ENCODE data around the gene ABCB1.
"Not testable (repeated sequence)": the region's sequence is repeated elsewhere in the genome, so short reads cannot be mapped to it uniquely, and the experiment has no call there.

Gene ABCB1

DNA sequence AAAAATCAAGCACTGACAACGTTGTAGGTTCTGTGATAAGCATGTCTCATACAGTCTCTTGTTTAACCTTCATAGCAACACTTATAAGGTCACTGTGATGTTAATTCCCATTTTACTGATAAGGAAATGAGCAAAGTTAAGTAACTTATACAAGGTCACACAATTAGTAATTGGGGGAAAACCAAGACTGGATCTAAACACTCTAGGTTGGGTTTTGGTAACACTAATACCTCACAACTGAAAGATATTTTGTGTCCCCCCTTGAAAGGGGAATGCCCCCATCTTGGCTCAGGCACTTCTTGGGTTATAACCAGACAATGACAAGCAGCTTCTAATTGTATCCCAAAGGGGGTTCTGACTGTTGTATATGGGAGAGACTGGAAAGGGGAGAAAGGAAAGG, 89.2 kb downstream of the ABCB1 start:
- DNase-seq, result peak in 1 of 3 experiments; percentile 37

- DNase-seq, result peak; percentile 29 to 93 (median 76)
Measured at GRCh38 chr7:87510411-87510875, 90.2 kb downstream of the ABCB1 start.

- peak in 1 of 3 experiments; percentile 40 for DNase-seq
Measured at GRCh38 chr7:87507446-87507845, 93.2 kb downstream of the ABCB1 start.

GRCh38 chr7:87506246-87507180, 94.2 kb downstream of the ABCB1 start:
- DNase-seq, result peak in 2 of 3 experiments; percentile 9 to 67

DNA sequence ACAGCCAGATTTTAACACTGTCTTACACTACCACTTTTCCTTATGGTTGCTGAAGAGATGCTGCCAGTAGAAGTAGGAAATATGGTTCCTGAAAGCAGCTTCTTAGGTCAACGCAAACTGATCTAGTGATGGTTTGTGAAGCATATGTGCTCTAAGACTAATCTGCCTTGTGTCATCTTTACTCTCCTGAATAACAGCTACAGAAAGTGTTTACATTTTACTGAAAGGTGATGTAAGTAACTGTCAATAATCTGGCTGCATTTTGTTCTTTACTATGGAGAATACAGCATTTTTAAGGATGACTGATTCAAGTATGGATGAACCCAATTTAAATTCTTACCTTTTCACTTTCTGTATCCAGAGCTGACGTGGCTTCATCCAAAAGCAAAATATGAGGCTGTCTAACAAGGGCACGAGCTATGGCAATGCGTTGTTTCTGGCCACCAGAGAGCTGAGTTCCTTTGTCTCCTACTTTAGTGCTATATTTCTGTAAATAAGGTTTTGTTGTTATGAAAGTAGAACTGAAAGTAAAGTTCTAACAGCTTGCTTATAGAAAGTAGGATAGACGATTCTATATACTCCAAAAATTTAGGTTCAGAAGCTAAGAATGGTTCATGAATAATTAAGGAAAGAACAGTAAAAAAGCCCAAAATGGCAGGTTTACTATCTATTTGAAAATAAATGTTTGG, 95.0 kb downstream of the ABCB1 start:
- no peak for DNase-seq

DNA sequence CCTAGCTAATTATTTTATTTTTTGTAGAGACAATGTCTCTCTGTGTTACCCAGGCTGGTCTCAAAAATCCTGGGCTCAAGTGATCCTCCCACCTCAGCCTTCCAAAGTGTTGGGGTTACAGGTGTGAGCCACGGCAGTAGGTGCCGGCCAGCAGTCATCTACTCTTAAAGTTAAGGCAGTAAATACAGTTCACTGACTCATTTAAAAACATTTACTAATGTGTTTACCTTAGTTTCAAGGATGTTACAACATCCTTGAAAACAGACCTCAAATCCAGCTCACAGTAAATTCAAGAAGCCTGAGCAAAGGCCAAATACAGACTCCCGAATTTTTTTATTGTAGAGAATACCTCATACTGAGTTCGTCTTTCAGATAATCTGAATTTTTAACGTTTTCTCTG, 95.6 kb downstream of the ABCB1 start:
- no peak for DNase-seq

- no peak for DNase-seq
Measured at GRCh38 chr7:87499494-87499893, 101.2 kb downstream of the ABCB1 start.

DNA sequence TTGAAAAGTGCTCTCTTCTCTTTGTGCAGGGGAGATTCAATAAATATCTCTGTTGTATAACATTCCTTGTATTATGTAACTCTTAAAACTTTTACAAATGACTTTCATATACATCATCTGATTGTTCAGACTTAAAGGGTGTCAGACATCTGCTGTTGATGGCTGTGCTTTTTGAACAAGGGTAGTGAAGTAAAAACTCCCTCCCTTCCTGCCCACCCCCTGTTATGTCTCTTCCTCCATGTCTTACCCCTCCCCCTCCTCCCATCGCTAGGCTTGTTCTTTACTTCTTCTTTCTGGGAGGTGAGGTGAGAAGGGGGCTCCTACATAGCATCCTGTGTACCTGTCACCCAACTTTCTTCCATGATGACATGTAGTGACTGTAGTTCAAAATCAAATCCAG, 101.8 kb downstream of the ABCB1 start:
- DNase-seq, result no peak

GRCh38 chr7:87497482-87497881, 103.2 kb downstream of the ABCB1 start:
- no peak for DNase-seq

GRCh38 chr7:87495366-87495765, 105.3 kb downstream of the ABCB1 start:
- no peak for DNase-seq

DNA sequence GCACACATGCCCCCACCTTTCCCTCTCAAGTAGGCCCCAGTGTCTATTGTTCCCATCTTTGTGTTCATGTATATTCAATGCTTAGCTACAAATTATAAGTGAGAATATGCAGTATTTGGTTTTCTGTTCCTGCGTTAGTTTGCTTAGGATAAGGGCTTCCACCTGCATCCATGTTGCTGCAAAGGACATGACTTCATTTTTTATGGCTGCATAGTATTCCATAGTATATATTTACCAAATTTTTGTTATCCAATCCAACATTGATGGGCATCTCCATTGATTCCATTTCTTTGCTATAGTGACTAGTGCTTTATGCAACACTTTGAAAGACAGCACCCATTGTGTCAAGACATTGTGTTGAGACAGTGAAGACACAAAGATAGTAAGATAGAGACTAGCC, 106.2 kb downstream of the ABCB1 start:
- DNase-seq, result no peak

- DNase-seq, result no peak
Measured at GRCh38 chr7:87483131-87483530, 117.6 kb downstream of the ABCB1 start.

- no peak for DNase-seq
Measured at GRCh38 chr7:87482115-87482514, 118.6 kb downstream of the ABCB1 start.

GRCh38 chr7:87480386-87480785, 120.3 kb downstream of the ABCB1 start:
- DNase-seq, result no peak

DNA sequence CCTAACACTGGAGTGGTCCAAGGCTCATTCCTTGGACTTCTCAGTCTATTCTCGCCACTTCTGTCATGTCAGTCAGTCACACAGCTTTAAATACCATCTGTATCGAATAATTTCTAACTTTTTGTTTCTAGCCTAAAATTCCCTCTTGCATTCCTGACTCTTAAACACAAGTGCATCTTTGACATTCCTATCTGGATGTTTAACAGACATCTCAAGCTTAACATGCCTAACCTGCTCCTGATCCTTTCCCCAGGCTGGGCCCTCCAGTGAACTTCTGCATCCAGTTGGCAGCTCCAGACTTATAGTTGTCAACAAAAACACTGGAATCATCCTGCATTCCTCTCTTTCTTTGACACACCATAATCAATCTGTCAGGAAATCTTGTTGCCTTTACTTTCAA, 120.7 kb downstream of the ABCB1 start:
- DNase-seq, result no peak

GRCh38 chr7:87476179-87476557, 124.5 kb downstream of the ABCB1 start:
- DNase-seq, result no peak

DNA sequence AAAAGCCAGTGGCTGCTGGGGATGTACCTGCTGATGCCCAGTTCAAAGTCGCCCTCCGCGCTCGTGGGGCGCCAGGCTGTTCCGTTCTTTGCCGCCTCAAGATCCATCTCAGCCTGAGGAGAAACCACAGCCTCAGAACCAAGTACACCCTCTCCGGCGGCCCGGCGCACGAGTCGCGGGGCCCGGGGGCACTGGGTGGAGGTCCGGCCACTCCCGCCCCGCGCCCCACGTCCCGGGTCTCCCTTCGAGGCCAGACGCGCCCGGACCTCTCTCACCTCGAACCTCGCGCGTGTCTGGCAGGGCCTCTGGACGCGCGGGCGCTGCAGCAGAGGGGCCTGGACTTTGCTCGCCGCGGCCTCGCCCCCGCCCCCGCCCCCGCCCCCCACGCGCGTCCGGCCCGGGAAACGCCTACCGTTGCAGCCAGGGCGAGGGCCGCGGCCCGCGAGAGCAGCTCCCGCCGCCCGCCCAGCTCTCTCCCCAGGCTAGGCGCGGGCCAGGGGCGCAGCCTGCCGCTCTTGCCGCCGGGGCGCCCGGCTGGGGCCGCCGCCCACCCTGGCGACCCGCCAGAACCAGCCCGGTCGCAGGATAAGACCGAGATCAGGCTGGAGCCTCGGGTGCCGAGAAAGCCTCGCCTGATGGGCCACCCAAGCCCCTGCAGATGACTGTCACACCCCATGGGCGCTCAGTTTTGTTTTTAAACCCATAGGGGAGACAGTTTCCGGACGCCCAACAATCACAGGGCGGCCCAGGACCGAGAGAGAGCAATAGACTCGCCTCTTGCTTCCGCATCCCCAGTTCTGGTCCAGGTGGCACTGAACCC, 125.1 kb downstream of the ABCB1 start, which contains the start of gene ABCB4:
Gene ABCB4, minus strand, starts transcription at position 322 of the 820 bp plus-strand sequence. Its CDS starts 215 bp downstream, at position 107.
- peak in 2 of 3 experiments; percentile 27 to 29 for DNase-seq

GRCh38 chr7:87474533-87475358, 125.9 kb downstream of the ABCB1 start:
- no peak for DNase-seq

- no peak for DNase-seq
Measured at GRCh38 chr7:87473986-87474385, 126.7 kb downstream of the ABCB1 start.

GRCh38 chr7:87473192-87473591, 127.5 kb downstream of the ABCB1 start:
- DNase-seq, result no peak

GRCh38 chr7:87471473-87471872, 129.2 kb downstream of the ABCB1 start:
- DNase-seq, result no peak

GRCh38 chr7:87469204-87469603, 131.5 kb downstream of the ABCB1 start:
- DNase-seq, result not testable (repeated sequence)
